Stimulated activated CD4-positive, alpha-beta T cell treated with anti-CD3 and anti-CD28 coated beads, Interleukin-15, amount 100 ng/mL, for 48 hours (primary cell): ENCODE results near the gene ZNF362.
A peak's percentile ranks its signal among the peaks of the same experiment; 100 is the strongest.
"Not testable (repeated sequence)": the region's sequence is repeated elsewhere in the genome, so short reads cannot be mapped to it uniquely, and the experiment has no call there.

Experiments
- DNase-seq, 2 donors: peaks; one replicate each; pipeline ENCODE4 v3.0.0-alpha.2; 2020; ENCODE audit warnings: low read depth in 2 of 2

The ZNF362 gene

GRCh38 chr1:33287317-33287716 is 31.0 kb downstream of the ZNF362 start:
- DNase-seq, result no peak

GRCh38 chr1:33288976-33289857 is 32.9 kb downstream of the ZNF362 start:
- DNase-seq, result no peak

- no peak for DNase-seq
Measured at GRCh38 chr1:33289858-33290154, 33.5 kb downstream of the ZNF362 start.

GRCh38 chr1:33290615-33291014 is 34.3 kb downstream of the ZNF362 start:
- not testable (repeated sequence) for DNase-seq

GRCh38 chr1:33292726-33293340 is 36.5 kb downstream of the ZNF362 start:
- DNase-seq, result no peak

- no peak for DNase-seq
Measured at GRCh38 chr1:33294071-33295010, 38.0 kb downstream of the ZNF362 start.

GRCh38 chr1:33295023-33295422 is 38.7 kb downstream of the ZNF362 start:
- DNase-seq, result no peak

- peak; percentile 71 to 84 for DNase-seq
Measured at GRCh38 chr1:33295450-33296081, 39.3 kb downstream of the ZNF362 start.

GRCh38 chr1:33296082-33296458 is 39.8 kb downstream of the ZNF362 start:
- no peak for DNase-seq

GRCh38 chr1:33296824-33297223 is 40.5 kb downstream of the ZNF362 start:
- no peak for DNase-seq

- no peak for DNase-seq
Measured at GRCh38 chr1:33297911-33298622, 41.8 kb downstream of the ZNF362 start.

- peak; percentile 32 to 40 for DNase-seq
Measured at GRCh38 chr1:33298623-33299277, 42.5 kb downstream of the ZNF362 start.

GRCh38 chr1:33299461-33300155 is 43.3 kb downstream of the ZNF362 start:
- no peak for DNase-seq

GRCh38 chr1:33300673-33301072 is 44.4 kb downstream of the ZNF362 start:
- DNase-seq, result no peak

GRCh38 chr1:33301273-33301984 is 45.1 kb downstream of the ZNF362 start:
- no peak for DNase-seq

- peak in 1 of 2 donors; percentile 11 for DNase-seq
Measured at GRCh38 chr1:33302325-33302724, 46.0 kb downstream of the ZNF362 start.

GRCh38 chr1:33305016-33305415 is 48.7 kb downstream of the ZNF362 start:
- DNase-seq, result no peak

GRCh38 chr1:33305816-33306652 is 49.7 kb downstream of the ZNF362 start:
- no peak for DNase-seq
